SK-N-SH (cell line): ENCODE data around the gene BIRC7. TPM values are rescaled to one million over a fixed set of nuclear protein-coding genes. Genes with fewer than 3 reads are reported as not detected.

Experiments
- CTCF ChIA-PET: fragments of 300-600, 350-600 bp; formaldehyde crosslinking; extraction: SDS; loops from one replicate; lab custom pipeline; 2021; lab: Yijun Ruan, JAX
- POLR2A ChIA-PET: fragments of 350-600 bp; sonication (Branson Sonifier 250); formaldehyde crosslinking; extraction: SDS; loops from one replicate; lab custom pipeline; 2020; ENCODE audit warnings: antibody characterized with exemption, inconsistent platforms; lab: Yijun Ruan, JAX
- DNase-seq: peaks from one replicate; pipeline ENCODE4 v3.0.0; 2012
- H2AFZ ChIP-seq: fragments of 200-600 bp; sonication (generic); 2 replicates; pipeline ENCODE4 v1.8.1; 2016; ENCODE audit warnings: antibody characterized with exemption, mild to moderate bottlenecking, low read depth
- H3F3A ChIP-seq: fragments of 200-600 bp; sonication (generic); replicated peaks from 2 replicates; pipeline ENCODE3; 2016; ENCODE audit warnings: antibody characterized with exemption, mild to moderate bottlenecking; ENCODE audit not compliant: insufficient read depth
- H3K27ac ChIP-seq, 2 experiments: fragments of 200-500 bp in 1 of 2; fragments of 200-600 bp in 1 of 2; sonication (Bioruptor generic) in 1 of 2; sonication (generic), shearing (Covaris generic) in 1 of 2; 2 replicates each; pipeline versions ENCODE4 v1.5.1 to v1.6.1; 2014 to 2016; ENCODE audit warnings: low read depth in 2 of 2, inconsistent platforms in 1 of 2, low read length in 1 of 2, mild to moderate bottlenecking in 1 of 2, mixed read lengths in 1 of 2
- H3K27me3 ChIP-seq: fragments of 200-600 bp; sonication (generic), shearing (Covaris generic); 2 replicates; pipeline ENCODE4 v1.6.1; 2016; ENCODE audit warnings: mixed run types; ENCODE audit not compliant: insufficient read depth
- H3K36me3 ChIP-seq, 2 experiments: fragments of 200-500 bp in 1 of 2; fragments of 200-600 bp in 1 of 2; sonication (Bioruptor generic) in 1 of 2; sonication (generic) in 1 of 2; replicated peaks in 1 of 2; 2 replicates each; pipeline versions ENCODE3 to v1.5.1; 2014 to 2016; ENCODE audit warnings: low read length in 1 of 2, mild to moderate bottlenecking in 1 of 2; ENCODE audit not compliant: insufficient read depth in 2 of 2, control insufficient read depth in 1 of 2
- H3K4me1 ChIP-seq, 2 experiments: fragments of 200-500 bp in 1 of 2; fragments of 200-600 bp in 1 of 2; sonication (Bioruptor generic) in 1 of 2; sonication (generic), shearing (Covaris generic) in 1 of 2; 2 replicates each; pipeline versions ENCODE4 v1.5.1 to v1.6.1; 2014 to 2016; ENCODE audit warnings: low read depth in 1 of 2, low read length in 1 of 2, mixed run types in 1 of 2; ENCODE audit not compliant: insufficient read depth in 2 of 2, control insufficient read depth in 1 of 2
- H3K4me2 ChIP-seq: fragments of 200-600 bp; sonication (generic), shearing (Covaris generic); 2 replicates; pipeline ENCODE4 v1.6.1; 2017; ENCODE audit warnings: mixed run types
- H3K4me3 ChIP-seq, 2 experiments: fragments of 200-500 bp in 1 of 2; fragments of 200-600 bp in 1 of 2; sonication (Bioruptor generic) in 1 of 2; sonication (generic), shearing (Covaris generic) in 1 of 2; 2 replicates each; pipeline versions ENCODE4 v1.5.1 to v1.8.1; 2014 to 2016; ENCODE audit warnings: low read depth in 2 of 2, inconsistent platforms in 1 of 2, low read length in 1 of 2, mild to moderate bottlenecking in 1 of 2, mixed read lengths in 1 of 2, moderate library complexity in 1 of 2
- H3K79me2 ChIP-seq: fragments of 200-600 bp; sonication (generic); 2 replicates; pipeline ENCODE4 v1.8.1; 2017; ENCODE audit warnings: mild to moderate bottlenecking; ENCODE audit not compliant: insufficient read depth
- H3K9ac ChIP-seq: fragments of 200-600 bp; sonication (generic); 2 replicates; pipeline ENCODE4 v1.6.1; 2017; ENCODE audit warnings: mixed run types
- H3K9me2 ChIP-seq: fragments of 200-600 bp; sonication (generic); 2 replicates; pipeline ENCODE4 v1.6.1; 2017; ENCODE audit warnings: mixed run types
- H3K9me3 ChIP-seq: fragments of 200-600 bp; sonication (generic); 2 replicates; pipeline ENCODE4 v1.6.1; 2017; ENCODE audit warnings: mixed run types, mild to moderate bottlenecking, moderate library complexity
- H4K20me1 ChIP-seq: fragments of 200-600 bp; sonication (generic); 2 replicates; pipeline ENCODE4 v1.6.1; 2017; ENCODE audit warnings: mild to moderate bottlenecking, mixed run types; ENCODE audit not compliant: insufficient read depth
- ELF1 ChIP-seq: IDR thresholded peaks from 2 replicates; pipeline ENCODE4 v1.4.0; 2012
- FOXJ3 ChIP-seq: sonication (generic); formaldehyde crosslinking; IDR thresholded peaks from 2 replicates; pipeline ENCODE4 v1.5.1; 2020; ENCODE audit warnings: mild to moderate bottlenecking, missing genetic modification reagents
- FOXM1 ChIP-seq: IDR thresholded peaks from 2 replicates; pipeline ENCODE4 v1.4.0; 2012; ENCODE audit warnings: low read depth, mild to moderate bottlenecking
- GABPA ChIP-seq: IDR thresholded peaks from 2 replicates; pipeline ENCODE4 v1.4.0; 2012; ENCODE audit warnings: low read depth, mild to moderate bottlenecking
- GATA2 ChIP-seq: sonication (generic); formaldehyde crosslinking; IDR thresholded peaks from 2 replicates; pipeline ENCODE4 v1.5.0; 2020; ENCODE audit warnings: mild to moderate bottlenecking, missing genetic modification reagents
- JUND ChIP-seq: IDR thresholded peaks from 2 replicates; pipeline ENCODE4 v1.4.0; 2012
- MEF2A ChIP-seq: IDR thresholded peaks from 2 replicates; pipeline ENCODE4 v1.4.0; 2012; ENCODE audit warnings: low read depth, borderline replicate concordance
- MXI1 ChIP-seq: IDR thresholded peaks from 2 replicates; pipeline ENCODE4 v1.6.1; 2012; ENCODE audit warnings: mild to moderate bottlenecking, low read depth, low read length, improper control_type of control experiment
- NRF1 ChIP-seq: IDR thresholded peaks from 2 replicates; pipeline ENCODE4 v1.6.1; 2012; ENCODE audit warnings: low read depth, mild to moderate bottlenecking, low read length
- RAD21 ChIP-seq: IDR thresholded peaks from 2 replicates; pipeline ENCODE4 v1.6.1; 2012; ENCODE audit warnings: mild to moderate bottlenecking, low read length
- RCOR1 ChIP-seq: fragments of 150-350 bp; IDR thresholded peaks from 2 replicates; pipeline ENCODE4 v1.6.1; 2017; ENCODE audit warnings: antibody characterized with exemption, low read length
- RXRA ChIP-seq: IDR thresholded peaks from 2 replicates; pipeline ENCODE4 v1.4.0; 2012; ENCODE audit warnings: low read depth, mild to moderate bottlenecking, borderline replicate concordance
- SIN3A ChIP-seq: IDR thresholded peaks from 2 replicates; pipeline ENCODE4 v1.6.1; 2012; ENCODE audit warnings: low read depth, mild to moderate bottlenecking, low read length, moderate library complexity, borderline replicate concordance
- SMC3 ChIP-seq: IDR thresholded peaks from 2 replicates; pipeline ENCODE4 v1.6.1; 2012; ENCODE audit warnings: low read depth, low read length, improper control_type of control experiment
- YY1 ChIP-seq: IDR thresholded peaks from 2 replicates; pipeline ENCODE4 v1.4.0; 2012; ENCODE audit warnings: low read depth, mild to moderate bottlenecking
- WGBS: methylation state at CpG from one replicate; pipeline ENCODE4 v1.1.6; 2017; ENCODE audit warnings: low lambda C conversion rate; 5-methylcytosine and 5-hydroxymethylcytosine counted together
- polyA plus RNA-seq, 3 experiments: library from polyadenylated mRNA; depleted of rRNA; stranded (reverse); fragments of >200 nt; gene quantifications; 2 replicates each; pipeline ENCODE4 v1.2.3, GENCODE V29; 2012
- TF ChIP-seq, protein P1 (sequence below): fragments of 150-350 bp; IDR thresholded peaks from 2 replicates; pipeline ENCODE4 v1.6.1; 2016; ENCODE audit warnings: mild to moderate bottlenecking, low read depth, low read length
- TF ChIP-seq, protein P2 (sequence below): IDR thresholded peaks from 2 replicates; pipeline ENCODE4 v1.4.0; 2012; ENCODE audit warnings: low read depth
- TF ChIP-seq, protein P3 (sequence below): IDR thresholded peaks from 2 replicates; pipeline ENCODE4 v1.4.0; 2012; ENCODE audit warnings: low read depth, borderline replicate concordance
- TF ChIP-seq, protein P4 (sequence below): fragments of 150-350 bp; IDR thresholded peaks from 2 replicates; pipeline ENCODE4 v1.6.1; 2017; ENCODE audit warnings: antibody characterized with exemption, low read length, low read depth, borderline replicate concordance
- TF ChIP-seq, protein P5 (sequence below): fragments of 200-600 bp; sonication (generic); IDR thresholded peaks from 2 replicates; pipeline ENCODE4 v1.6.1; 2017; ENCODE audit warnings: antibody characterized with exemption, mild to moderate bottlenecking, moderate library complexity

The BIRC7 gene
- polyA plus RNA-seq, 1 of the 3 experiments (the other 2 are of a cell fraction) = not detected

DNA sequence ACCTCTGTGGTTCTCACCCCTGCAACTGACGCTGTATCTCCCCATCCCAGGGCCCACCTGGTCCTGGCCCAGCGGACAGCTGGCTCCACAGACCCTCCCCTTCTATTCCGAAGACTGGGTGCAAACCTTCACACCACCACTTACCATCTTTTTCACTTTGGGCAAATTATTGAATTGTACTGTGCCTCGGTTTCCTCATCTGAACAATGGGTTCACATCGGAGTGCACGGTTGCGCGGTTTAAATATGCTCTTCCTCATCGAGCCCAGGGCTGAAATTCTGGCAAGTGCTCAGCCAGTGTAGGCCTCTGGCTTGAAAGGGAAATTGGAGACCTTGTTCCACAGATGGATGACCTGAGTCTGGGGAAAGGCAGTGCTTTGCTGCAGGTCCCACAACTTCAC, 34.0 kb downstream of the BIRC7 start:
- no peaks in the 10 kb centered on the region for H3F3A ChIP-seq
- H3K79me2 ChIP-seq = peaks cover 21% of the 10 kb centered on the region
- H3K4me2 ChIP-seq = no peak overlapping the region
- no peak for TF ChIP-seq FOXJ3 (CRISPR knock-in tag)
- no peak for TF ChIP-seq GABPA
- TF ChIP-seq RCOR1 = no peak
- TF ChIP-seq, protein P1, sequence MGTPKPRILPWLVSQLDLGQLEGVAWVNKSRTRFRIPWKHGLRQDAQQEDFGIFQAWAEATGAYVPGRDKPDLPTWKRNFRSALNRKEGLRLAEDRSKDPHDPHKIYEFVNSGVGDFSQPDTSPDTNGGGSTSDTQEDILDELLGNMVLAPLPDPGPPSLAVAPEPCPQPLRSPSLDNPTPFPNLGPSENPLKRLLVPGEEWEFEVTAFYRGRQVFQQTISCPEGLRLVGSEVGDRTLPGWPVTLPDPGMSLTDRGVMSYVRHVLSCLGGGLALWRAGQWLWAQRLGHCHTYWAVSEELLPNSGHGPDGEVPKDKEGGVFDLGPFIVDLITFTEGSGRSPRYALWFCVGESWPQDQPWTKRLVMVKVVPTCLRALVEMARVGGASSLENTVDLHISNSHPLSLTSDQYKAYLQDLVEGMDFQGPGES = no peak
- TF ChIP-seq RXRA = no peak
- TF ChIP-seq, protein P2, sequence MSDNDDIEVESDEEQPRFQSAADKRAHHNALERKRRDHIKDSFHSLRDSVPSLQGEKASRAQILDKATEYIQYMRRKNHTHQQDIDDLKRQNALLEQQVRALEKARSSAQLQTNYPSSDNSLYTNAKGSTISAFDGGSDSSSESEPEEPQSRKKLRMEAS = no peak
- TF ChIP-seq, protein P3, sequence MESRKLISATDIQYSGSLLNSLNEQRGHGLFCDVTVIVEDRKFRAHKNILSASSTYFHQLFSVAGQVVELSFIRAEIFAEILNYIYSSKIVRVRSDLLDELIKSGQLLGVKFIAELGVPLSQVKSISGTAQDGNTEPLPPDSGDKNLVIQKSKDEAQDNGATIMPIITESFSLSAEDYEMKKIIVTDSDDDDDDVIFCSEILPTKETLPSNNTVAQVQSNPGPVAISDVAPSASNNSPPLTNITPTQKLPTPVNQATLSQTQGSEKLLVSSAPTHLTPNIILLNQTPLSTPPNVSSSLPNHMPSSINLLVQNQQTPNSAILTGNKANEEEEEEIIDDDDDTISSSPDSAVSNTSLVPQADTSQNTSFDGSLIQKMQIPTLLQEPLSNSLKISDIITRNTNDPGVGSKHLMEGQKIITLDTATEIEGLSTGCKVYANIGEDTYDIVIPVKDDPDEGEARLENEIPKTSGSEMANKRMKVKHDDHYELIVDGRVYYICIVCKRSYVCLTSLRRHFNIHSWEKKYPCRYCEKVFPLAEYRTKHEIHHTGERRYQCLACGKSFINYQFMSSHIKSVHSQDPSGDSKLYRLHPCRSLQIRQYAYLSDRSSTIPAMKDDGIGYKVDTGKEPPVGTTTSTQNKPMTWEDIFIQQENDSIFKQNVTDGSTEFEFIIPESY = no peak
- no peak for TF ChIP-seq MXI1
- no peak for TF ChIP-seq ELF1
- no peak for TF ChIP-seq NRF1
- no peaks in the 10 kb centered on the region for H3K27me3 ChIP-seq
- no peak overlapping the region for H3K27ac ChIP-seq
- H3K36me3 ChIP-seq = no peaks in the 10 kb centered on the region
- H3K9me2 ChIP-seq = no peaks in the 10 kb centered on the region
- H3K9me3 ChIP-seq = no peaks in the 10 kb centered on the region
- 80% methylated on average over 9 of the region's 9 CpGs for WGBS
- no peak overlapping the region for H3K9ac ChIP-seq
- H2AFZ ChIP-seq = no peak overlapping the region
- peaks cover 0 to 18% of the 10 kb centered on the region in 2 experiments; a peak in 2 of 4 replicates for H3K4me1 ChIP-seq
- H3K4me3 ChIP-seq = no peak overlapping the region
- CTCF ChIA-PET = interaction anchor here (0.6 to 4.7 kb wide), 4 partner anchors 16 to 214 kb away, joined by 3 to 38 read pairs (median 4); no protein-coding TSS in a partner anchor
- DNase-seq = no peak
- POLR2A ChIA-PET = no interaction called here
- H4K20me1 ChIP-seq = peaks cover 13% of the 10 kb centered on the region

- Histone ChIP-seq H4K20me1 (peaks cover 23% of the 10 kb centered on the region), H3K4me2 (no peak overlapping the region), H3K9me2 (no peaks in the 10 kb centered on the region), H3K36me3 (peaks cover 0 to under 1% of the 10 kb centered on the region in 2 experiments), H2AFZ (no peak overlapping the region), H3F3A (no peaks in the 10 kb centered on the region), H3K4me1 (peaks cover 0 to 20% of the 10 kb centered on the region in 2 experiments; a peak in 2 of 4 replicates), H3K79me2 (peaks cover 32% of the 10 kb centered on the region), H3K4me3 (no peak overlapping the region), H3K27ac (no peak overlapping the region), H3K9me3 (no peaks in the 10 kb centered on the region), H3K9ac (no peak overlapping the region), H3K27me3 (no peaks in the 10 kb centered on the region)
- ChIA-PET CTCF (interaction anchor here (0.7 to 4.7 kb wide), 6 partner anchors 10 to 46 kb away, joined by 3 to 38 read pairs (median 3); no protein-coding TSS in a partner anchor), POLR2A (no interaction called here)
- no peak for DNase-seq
- 87% methylated on average over 8 of the region's 9 CpGs for WGBS
- TF ChIP-seq, protein P4, sequence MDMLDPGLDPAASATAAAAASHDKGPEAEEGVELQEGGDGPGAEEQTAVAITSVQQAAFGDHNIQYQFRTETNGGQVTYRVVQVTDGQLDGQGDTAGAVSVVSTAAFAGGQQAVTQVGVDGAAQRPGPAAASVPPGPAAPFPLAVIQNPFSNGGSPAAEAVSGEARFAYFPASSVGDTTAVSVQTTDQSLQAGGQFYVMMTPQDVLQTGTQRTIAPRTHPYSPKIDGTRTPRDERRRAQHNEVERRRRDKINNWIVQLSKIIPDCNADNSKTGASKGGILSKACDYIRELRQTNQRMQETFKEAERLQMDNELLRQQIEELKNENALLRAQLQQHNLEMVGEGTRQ = no peak
- no peak for TF ChIP-seq FOXM1
- no peak for TF ChIP-seq SIN3A
- TF ChIP-seq JUND = no peak
- no peak for TF ChIP-seq MEF2A
- no peak for TF ChIP-seq SMC3
- TF ChIP-seq ELF1 = no peak
- no peak for TF ChIP-seq GATA2 (CRISPR knock-in tag)
- TF ChIP-seq YY1 = no peak
- TF ChIP-seq, protein P5, sequence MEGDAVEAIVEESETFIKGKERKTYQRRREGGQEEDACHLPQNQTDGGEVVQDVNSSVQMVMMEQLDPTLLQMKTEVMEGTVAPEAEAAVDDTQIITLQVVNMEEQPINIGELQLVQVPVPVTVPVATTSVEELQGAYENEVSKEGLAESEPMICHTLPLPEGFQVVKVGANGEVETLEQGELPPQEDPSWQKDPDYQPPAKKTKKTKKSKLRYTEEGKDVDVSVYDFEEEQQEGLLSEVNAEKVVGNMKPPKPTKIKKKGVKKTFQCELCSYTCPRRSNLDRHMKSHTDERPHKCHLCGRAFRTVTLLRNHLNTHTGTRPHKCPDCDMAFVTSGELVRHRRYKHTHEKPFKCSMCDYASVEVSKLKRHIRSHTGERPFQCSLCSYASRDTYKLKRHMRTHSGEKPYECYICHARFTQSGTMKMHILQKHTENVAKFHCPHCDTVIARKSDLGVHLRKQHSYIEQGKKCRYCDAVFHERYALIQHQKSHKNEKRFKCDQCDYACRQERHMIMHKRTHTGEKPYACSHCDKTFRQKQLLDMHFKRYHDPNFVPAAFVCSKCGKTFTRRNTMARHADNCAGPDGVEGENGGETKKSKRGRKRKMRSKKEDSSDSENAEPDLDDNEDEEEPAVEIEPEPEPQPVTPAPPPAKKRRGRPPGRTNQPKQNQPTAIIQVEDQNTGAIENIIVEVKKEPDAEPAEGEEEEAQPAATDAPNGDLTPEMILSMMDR = no peak
- no peak for TF ChIP-seq RAD21
- no peak for TF ChIP-seq FOXJ3 (CRISPR knock-in tag)
- TF ChIP-seq GABPA = no peak
Observed at GRCh38 chr20:63270606-63271325, 35.1 kb downstream of the BIRC7 start.
